HG03521 (cell line): ENCODE results near the gene CAMK2A.

Experiments used
- ATAC-seq: cut with Tn5 transposase; IDR thresholded peaks from one replicate; pipeline ENCODE4 v1.9.1; 2021; ENCODE audit warnings: mild to moderate bottlenecking, moderate library complexity; ENCODE audit not compliant: unreplicated experiment

Gene CAMK2A

GRCh38 chr5:150172145-150172544 is 117.4 kb downstream of the CAMK2A start:
- ATAC-seq = no peak
